ENCODE results near the gene BPIFA1. TPM values are rescaled to one million over a fixed set of nuclear protein-coding genes. Genes with fewer than 3 reads are reported as not detected.

BPIFA1 gene
- total and polyA plus RNA-seq, 9 of the 15 experiments (the other 6 are each of a cell fraction or from before 2014, with no cell fraction given): not detected

- no peaks in the 10 kb centered on the region for H3K9me1 ChIP-seq (ENCODE audit: control insufficient read depth, insufficient read depth, low read length)
- peaks cover 4% of the 10 kb centered on the region; the same call in 1 of the 2 replicates for H4K20me1 ChIP-seq (replicated peaks; ENCODE audit: control insufficient read depth, insufficient read depth, low read length)
- CTCF ChIA-PET (ENCODE audit: low intra/inter-chr PET ratio): no interaction called here
- 0% methylated on average over 1 of the region's 1 CpG for WGBS (ENCODE audit: insufficient coverage, low coverage, missing lambda C conversion rate)
- H3K79me2 ChIP-seq (ENCODE audit: control insufficient read depth, insufficient read depth, low read length): no peaks in the 10 kb centered on the region
- intact Hi-C loops (cut with micrococcal nuclease) (loop anchor here (5.0 kb wide), 1 partner anchor 113 kb away; no protein-coding TSS in a partner anchor), in situ Hi-C loops (cut with MboI) (no loop called here)
- BruUV-seq (replicated peaks): no TSS peak
- POLR2A ChIA-PET: interaction anchor here (1.1 kb wide), 1 partner anchor 20 kb away, joined by 3 read pairs; no protein-coding TSS in a partner anchor
- H3K4me1 ChIP-seq (replicated peaks in 1 of 2; ENCODE audit: control insufficient read depth in 2 of 2, insufficient read depth in 2 of 2, low read length in 2 of 2): no peaks in the 10 kb centered on the region; a peak in 1 of 5 replicates
- H3K27ac ChIP-seq (ENCODE audit: extremely low read depth, low read depth, low read length): no peak overlapping the region
- no peak for FAIRE-seq
- no peak for ATAC-seq
- H2AFZ ChIP-seq (ENCODE audit: low read depth, low read length): no peak overlapping the region
- H3K4me3 ChIP-seq: no peak overlapping the region
- no peaks in the 10 kb centered on the region for H3K36me3 ChIP-seq (ENCODE audit: control insufficient read depth, insufficient read depth, low read length)
- no peak for TF ChIP-seq SNRNP70 (optimal IDR thresholded peaks at IDR 0.05; ENCODE audit: low read depth, low read length)
- TF ChIP-seq CREB5 (CRISPR knock-in tag; IDR thresholded peaks at IDR 0.05): no peak
- TF ChIP-seq ZNF174 (CRISPR knock-in tag; IDR thresholded peaks at IDR 0.05): no peak
- TF ChIP-seq SMARCB1 (IDR thresholded peaks at IDR 0.05; ENCODE audit: insufficient read length, low read depth): no peak
- TF ChIP-seq ZNF551 (CRISPR knock-in tag; IDR thresholded peaks at IDR 0.05): no peak
- no peak for TF ChIP-seq HNRNPK (IDR thresholded peaks at IDR 0.05; ENCODE audit: low read depth, low read length, poor library complexity, severe bottlenecking)
- no peak for TF ChIP-seq ILF3 (IDR thresholded peaks at IDR 0.05; ENCODE audit: borderline replicate concordance)
- TF ChIP-seq JUN (IDR thresholded peaks at IDR 0.05; ENCODE audit: borderline replicate concordance, low read depth, low read length): no peak
- TF ChIP-seq JUN (CRISPR knock-in tag; IDR thresholded peaks at IDR 0.05; ENCODE audit: borderline replicate concordance): no peak
- no peak for TF ChIP-seq CHD1 (IDR thresholded peaks at IDR 0.05; ENCODE audit: low read length)
- TF ChIP-seq PML (IDR thresholded peaks at IDR 0.05; ENCODE audit: low read length): no peak
- TF ChIP-seq POLR2A (conservative IDR thresholded peaks at IDR 0.05): no peak
- TF ChIP-seq ZNF212 (CRISPR knock-in tag; IDR thresholded peaks at IDR 0.05): no peak
- no peak overlapping the region for H3K9ac ChIP-seq (ENCODE audit: insufficient read depth in 1 of 2, low read depth in 2 of 2, low read length in 2 of 2)
- DNase-seq (ENCODE audit: extremely low read depth in 1 of 4, low spot score in 3 of 4): no peak
- peaks cover 0 to 6% of the 10 kb centered on the region in 2 experiments; a peak in 4 of 5 replicates for H3K27me3 ChIP-seq (ENCODE audit: control insufficient read depth in 2 of 2, insufficient read depth in 2 of 2, low read length in 2 of 2)
- no peak overlapping the region for H3K4me2 ChIP-seq (ENCODE audit: insufficient read depth, low read length)
- H3K9me3 ChIP-seq (replicated peaks; ENCODE audit: control insufficient read depth, insufficient read depth, low read depth, low read length): no peaks in the 10 kb centered on the region
Observed at GRCh38 chr20:33210371-33210770, 25.4 kb upstream of the BPIFA1 start.

Data from K562 (cell line).